ENCODE measurements around the gene MAZ. TPM values are rescaled to one million over a fixed set of nuclear protein-coding genes. Genes with fewer than 3 reads are reported as not detected.

The MAZ gene
- polyA plus RNA-seq, 1 experiment, result 172 TPM

Small RNAs within 50 kb of the gene (small RNA-seq; reads per million reads assigned to genes)
- not detected for gene AC009133.6 (ENCODE audit: insufficient read length, low read depth, low replicate concordance)
- gene AC120114.4 (ENCODE audit: insufficient read length, low read depth, low replicate concordance), result not detected

Other genes with a start within 250 kb of the MAZ start
- 0.04 TPM in 1 of 2 replicates, not detected in the other for gene SPN, start 143.3 kb upstream of the MAZ start, polyA plus RNA-seq (2011; rRNA removed)
- 4.2 and 4.7 TPM in 2 replicates for gene QPRT, start 127.3 kb upstream of the MAZ start, polyA plus RNA-seq (2011; rRNA removed)
- not detected in 2 replicates for gene C16orf54, start 60.5 kb upstream of the MAZ start, polyA plus RNA-seq (2011; rRNA removed)
- gene ZG16, start 28.3 kb upstream of the MAZ start, polyA plus RNA-seq (2011; rRNA removed), result not detected in 2 replicates
- gene KIF22, start 15.8 kb upstream of the MAZ start, polyA plus RNA-seq (2011; rRNA removed), result 43.0 and 68.3 TPM in 2 replicates
- 4.5 and 7.6 TPM in 2 replicates for gene PRRT2, start 5.7 kb downstream of the MAZ start, polyA plus RNA-seq (2011; rRNA removed)
- gene PAGR1, start 9.6 kb downstream of the MAZ start, polyA plus RNA-seq (2011; rRNA removed), result 13.9 and 15.6 TPM in 2 replicates
- 219 and 368 TPM in 2 replicates for gene MVP, start 13.9 kb downstream of the MAZ start, polyA plus RNA-seq (2011; rRNA removed)
- gene CDIPT, start 56.7 kb downstream of the MAZ start, polyA plus RNA-seq (2011; rRNA removed), result 148 and 225 TPM in 2 replicates
- gene SEZ6L2, start 93.0 kb downstream of the MAZ start, polyA plus RNA-seq (2011; rRNA removed), result 8.1 and 19.3 TPM in 2 replicates
- 4.4 and 6.9 TPM in 2 replicates for gene ASPHD1, start 94.0 kb downstream of the MAZ start, polyA plus RNA-seq (2011; rRNA removed)
- gene KCTD13, start 119.7 kb downstream of the MAZ start, polyA plus RNA-seq (2011; rRNA removed), result 8.2 and 12.3 TPM in 2 replicates
- gene TMEM219, start 155.6 kb downstream of the MAZ start, polyA plus RNA-seq (2011; rRNA removed), result 112 and 146 TPM in 2 replicates
- gene TAOK2, start 167.3 kb downstream of the MAZ start, polyA plus RNA-seq (2011; rRNA removed), result 17.4 and 24.3 TPM in 2 replicates
- gene HIRIP3, start 189.1 kb downstream of the MAZ start, polyA plus RNA-seq (2011; rRNA removed), result 7.7 and 9.6 TPM in 2 replicates
- gene INO80E, start 189.7 kb downstream of the MAZ start, polyA plus RNA-seq (2011; rRNA removed), result 34.5 and 35.6 TPM in 2 replicates
- gene DOC2A, start 204.5 kb downstream of the MAZ start, polyA plus RNA-seq (2011; rRNA removed), result 0.26 and 0.64 TPM in 2 replicates
- gene C16orf92, start 216.7 kb downstream of the MAZ start, polyA plus RNA-seq (2011; rRNA removed), result not detected in 2 replicates
- gene TLCD3B, start 224.7 kb downstream of the MAZ start, polyA plus RNA-seq (2011; rRNA removed), result 0.06 and 0.13 TPM in 2 replicates

Data from BJ (cell line).